Stimulated activated CD8-positive, alpha-beta memory T cell treated with anti-CD3 and anti-CD28 coated beads, Interleukin-15, amount 100 ng/mL, for 48 hours (primary cell): ENCODE measurements around the gene ANKRD44.

ENCODE experiments used
- DNase-seq, 2 donors: peaks; one replicate each; pipeline ENCODE4 v3.0.0-alpha.2; 2020; ENCODE audit warnings: low read depth in 2 of 2

Gene ANKRD44

DNA sequence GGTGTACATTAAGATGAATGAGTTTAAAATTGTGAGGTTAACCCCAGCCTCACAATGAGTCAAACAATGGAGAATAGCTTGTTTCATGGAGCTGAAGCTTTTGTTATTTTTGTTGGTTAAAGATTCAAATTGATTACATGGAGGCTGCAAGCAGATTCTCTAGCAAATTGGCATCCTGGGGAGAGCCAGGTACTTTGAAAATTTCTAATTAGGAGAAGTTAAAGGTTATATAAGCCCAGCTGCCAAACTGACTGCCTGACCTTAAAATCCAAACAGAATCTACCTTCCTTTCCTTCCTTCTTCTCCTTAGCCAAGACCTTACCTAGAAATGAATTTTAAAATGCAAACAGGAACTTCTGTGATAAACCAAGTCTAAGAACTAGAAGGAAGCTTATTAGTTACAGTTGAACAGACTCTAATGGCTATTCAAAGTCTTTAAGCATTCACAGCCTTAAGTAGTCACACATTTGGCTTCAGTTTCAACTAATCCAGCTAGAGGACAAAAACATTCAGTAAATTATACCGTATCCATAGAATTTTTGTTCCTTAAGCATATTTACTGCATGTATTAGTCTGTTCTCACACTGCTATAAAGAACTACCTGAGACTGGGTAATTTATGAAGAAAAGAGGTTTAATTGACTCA is 352.6 kb downstream of the ANKRD44 start:
- DNase-seq, result no peak

DNA sequence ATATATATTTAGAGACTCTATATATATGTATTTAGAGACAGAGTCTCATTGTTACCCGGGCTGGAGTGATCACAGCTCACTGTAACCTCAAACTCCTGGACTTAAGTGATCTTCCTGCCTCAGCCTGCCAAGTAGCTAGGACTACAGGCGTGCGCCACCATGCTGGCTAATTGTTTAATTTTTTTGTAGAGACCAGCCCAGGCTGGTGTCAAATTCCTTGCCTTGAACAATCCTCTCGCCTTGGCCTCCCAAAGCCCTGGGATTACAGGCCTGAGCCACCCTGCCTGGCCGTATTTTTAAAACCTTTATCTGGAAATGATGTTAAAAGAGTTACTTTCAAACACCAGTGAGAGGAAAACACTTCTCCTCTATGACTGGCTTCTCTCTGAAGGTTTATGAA is 353.1 kb downstream of the ANKRD44 start:
- no peak for DNase-seq

DNA sequence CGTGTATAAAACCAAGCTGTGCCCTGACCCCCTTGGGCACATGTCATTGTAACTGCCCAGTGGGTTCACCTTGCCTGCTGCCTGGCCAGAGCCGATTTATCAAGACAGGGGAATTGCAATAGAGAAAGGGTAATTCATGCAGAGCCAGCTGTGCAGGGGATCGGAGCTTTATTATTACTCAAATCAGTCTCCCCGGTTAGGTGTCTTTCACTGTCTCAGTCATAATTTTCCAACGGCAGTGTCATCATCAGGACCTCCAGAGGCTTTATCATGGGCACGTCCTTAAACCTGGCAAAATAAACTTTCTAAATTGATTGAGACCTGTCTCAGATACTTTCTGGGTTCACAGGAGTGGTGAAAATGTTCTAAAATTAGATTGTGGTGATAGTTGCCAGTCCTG is 354.5 kb downstream of the ANKRD44 start:
- DNase-seq, result no peak

DNA sequence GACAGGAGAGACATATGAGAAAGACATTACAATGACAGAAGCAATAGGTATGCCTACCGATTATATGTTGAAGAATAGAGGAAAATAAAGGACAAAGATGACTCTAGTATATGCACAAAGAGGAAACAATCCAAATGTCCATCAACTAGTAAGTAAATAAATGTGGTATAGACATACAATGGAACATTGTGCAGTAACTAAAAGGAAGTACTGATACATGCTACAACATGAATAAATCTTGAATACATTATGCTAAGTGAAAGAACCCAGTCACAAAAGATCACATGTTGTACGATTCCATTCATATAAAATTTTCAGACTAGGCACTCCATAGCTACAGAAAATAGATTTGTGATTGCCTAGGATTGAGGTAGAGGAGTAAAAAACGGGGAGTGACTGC is 355.5 kb downstream of the ANKRD44 start:
- no peak for DNase-seq

- no peak for DNase-seq
Measured at GRCh38 chr2:196954001-196954400, 356.6 kb downstream of the ANKRD44 start.

DNA sequence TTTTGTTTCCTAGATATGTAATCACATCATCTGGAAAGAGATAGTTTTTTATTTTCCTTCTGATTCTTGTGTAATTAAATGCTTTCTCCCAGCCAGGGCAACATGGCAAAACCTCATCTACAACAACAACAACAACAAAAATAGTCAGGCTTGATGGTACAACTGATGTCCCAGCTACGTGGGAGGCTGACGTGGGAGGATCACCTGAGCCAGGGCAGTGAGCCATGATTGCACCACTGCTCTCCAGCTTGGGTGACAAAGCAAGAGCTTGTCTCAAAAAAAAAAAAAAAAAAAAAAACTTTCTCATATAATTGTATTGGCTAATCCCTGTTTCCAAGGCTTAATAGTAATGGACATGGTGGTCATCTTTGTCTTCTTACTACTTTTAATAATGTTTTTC is 357.6 kb downstream of the ANKRD44 start:
- DNase-seq, result no peak

DNA sequence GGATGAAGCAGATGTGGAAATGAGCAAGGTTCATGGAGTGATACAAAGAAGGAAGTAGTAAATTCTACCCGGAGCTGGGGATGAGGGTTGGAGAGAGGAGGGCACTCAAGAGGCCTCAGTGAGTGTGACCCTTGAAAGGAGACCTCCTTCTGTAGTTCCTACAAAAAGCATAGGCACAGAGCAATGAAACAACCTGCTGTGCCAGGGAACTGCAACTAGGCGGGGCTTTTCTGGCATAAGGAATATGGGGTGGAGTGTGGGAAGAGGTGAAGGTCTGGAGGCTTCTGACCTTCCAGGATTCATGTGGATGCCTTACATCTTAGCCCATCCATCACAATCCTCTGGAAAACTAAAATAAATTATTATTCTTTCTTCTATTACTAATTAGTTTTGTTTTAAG is 358.6 kb downstream of the ANKRD44 start:
- no peak for DNase-seq

DNA sequence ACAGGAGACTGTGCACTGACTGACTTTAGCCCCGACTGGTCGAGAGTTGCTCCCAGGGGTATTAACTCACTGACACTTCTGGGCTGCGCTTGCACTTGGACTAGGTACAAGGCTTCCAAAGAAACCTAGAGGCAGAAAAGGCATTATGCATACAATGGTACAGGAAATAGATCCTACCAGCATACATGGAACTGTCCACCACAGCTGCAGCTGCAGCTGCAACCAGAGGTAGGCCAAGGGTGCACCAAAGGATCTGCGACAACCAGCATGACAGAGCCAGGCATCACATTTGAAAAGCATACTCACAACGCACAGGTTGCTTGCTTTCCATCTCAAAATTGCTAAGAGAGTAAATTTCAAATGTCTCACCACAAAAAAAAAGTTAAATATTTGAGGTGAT is 361.5 kb downstream of the ANKRD44 start:
- DNase-seq, result no peak

- no peak for DNase-seq
Measured at GRCh38 chr2:196944570-196944969, 366.0 kb downstream of the ANKRD44 start.

DNA sequence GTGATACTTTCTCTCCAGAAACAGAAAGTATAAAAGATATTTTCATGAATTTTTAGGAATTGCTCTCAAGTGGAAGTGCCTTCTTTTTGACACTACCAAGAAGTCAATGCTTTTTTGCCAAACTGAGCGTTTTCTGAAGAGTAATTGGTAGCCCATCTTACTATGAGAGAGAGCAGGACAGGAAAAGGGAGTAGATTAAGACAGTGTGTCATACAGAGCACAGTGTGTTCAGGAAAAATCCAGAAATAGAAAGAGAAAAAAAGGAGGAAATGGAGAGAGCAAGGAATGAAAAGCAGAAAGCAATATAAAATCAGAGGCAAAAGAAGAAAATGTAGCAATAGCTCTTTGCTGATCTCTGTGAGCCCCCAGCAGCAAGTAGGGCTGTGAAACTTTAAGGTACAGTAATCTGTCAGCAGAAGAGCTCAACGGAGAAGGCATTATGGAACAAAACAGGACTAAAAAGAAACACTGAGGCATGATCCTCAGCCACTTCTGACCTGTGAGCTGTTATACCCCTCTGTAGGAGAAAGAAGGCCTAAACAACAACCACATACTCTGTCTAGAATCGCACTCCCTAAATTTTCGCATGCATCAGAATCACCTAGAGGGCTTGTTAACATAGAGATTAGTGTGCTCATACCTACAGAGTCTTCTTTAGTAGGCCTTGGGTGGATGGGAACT is 369.0 kb downstream of the ANKRD44 start:
- no peak for DNase-seq

DNA sequence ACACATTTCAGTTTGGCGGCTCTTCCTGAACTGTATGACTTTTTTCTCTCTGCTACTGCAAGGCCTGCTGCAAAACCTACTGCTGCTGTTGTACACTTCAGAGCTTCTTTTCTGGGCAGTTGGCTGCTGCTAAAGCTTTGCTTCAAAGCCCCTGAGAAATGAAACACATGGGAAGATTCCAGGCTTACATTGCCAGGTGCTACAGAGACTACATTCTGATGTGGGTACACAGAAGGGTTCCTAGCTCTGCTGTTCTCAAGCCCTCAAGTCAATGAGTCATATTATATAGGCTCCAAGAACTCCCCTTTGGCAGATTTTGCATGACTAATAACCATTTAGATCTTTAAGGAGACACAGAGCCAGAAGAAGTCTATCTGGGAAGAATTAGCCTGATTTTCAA is 371.2 kb downstream of the ANKRD44 start:
- DNase-seq, result no peak
